GM23338 (cell line): Measurements from ENCODE around the gene IGF1R.

ENCODE experiments used
- CTCF ChIP-seq, 2 experiments: fragments of 200-600 bp in 1 of 2; sonication (generic) in 1 of 2; conservative IDR thresholded peaks; 2 replicates each; pipeline versions ENCODE4 v1.5.1 to v1.6.1; 2016 to 2017; ENCODE audit warnings: antibody characterized with exemption in 2 of 2, low read depth in 2 of 2, mild to moderate bottlenecking in 2 of 2, moderate library complexity in 1 of 2
- POLR2AphosphoS5 ChIP-seq: IDR thresholded peaks from 2 replicates; pipeline ENCODE4 v1.6.1; 2016; ENCODE audit warnings: antibody characterized with exemption, low read depth

DNA sequence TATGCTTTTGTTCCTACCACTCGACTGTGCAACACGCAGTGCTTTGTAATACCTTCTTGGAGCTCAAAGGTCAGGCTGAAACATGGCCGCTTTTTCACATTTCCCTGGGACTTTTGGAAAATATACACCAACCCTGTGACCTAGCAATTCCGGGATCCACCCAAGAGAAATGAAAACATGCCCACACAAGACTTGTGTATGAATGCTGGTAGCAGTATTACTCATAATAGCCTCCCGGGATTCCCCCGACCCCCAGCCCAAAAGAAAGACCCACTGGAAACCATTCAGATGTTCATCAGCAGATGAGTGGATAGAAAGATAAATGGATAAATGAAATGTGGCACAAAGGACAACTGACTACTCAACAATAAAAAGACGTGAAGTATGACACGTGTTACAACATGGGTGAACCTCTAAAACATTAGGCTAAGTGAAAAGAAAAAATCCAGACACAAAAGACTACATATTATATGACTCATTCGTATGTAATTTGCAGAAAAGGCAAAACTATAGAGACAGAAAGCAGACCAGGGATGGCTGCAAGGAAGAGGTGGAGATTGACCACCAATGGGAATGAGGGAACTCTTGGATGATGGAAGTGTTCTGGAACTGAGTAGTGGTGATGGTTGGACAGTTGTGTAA lies 255.2 kb downstream of the IGF1R start:
- TF ChIP-seq CTCF (conservative IDR thresholded peaks at IDR 0.05; ENCODE audit: low read depth in 2 of 2) (no peak), POLR2AphosphoS5 (no peak)
